Astrocyte of the cerebellum (primary cell): ENCODE results near the gene CAAP1.

Experiments used
- DNase-seq: peaks from one replicate; pipeline ENCODE4 v3.0.0-alpha.2; 2011; ENCODE audit warnings: low read depth
- H3K4me3 ChIP-seq: 2 replicates; pipeline ENCODE4 v1.5.1; 2011; ENCODE audit warnings: mild to moderate bottlenecking, low read depth, low read length, moderate library complexity
- CTCF ChIP-seq: IDR thresholded peaks from 2 replicates; pipeline ENCODE4 v1.5.1; 2012; ENCODE audit warnings: low read length, low read depth, moderate library complexity, mild to moderate bottlenecking; ENCODE audit errors: missing control alignments
- in situ Hi-C: cut with HindIII; loops from 2 replicates; pipeline ENCODE4 v1.10.0; 2017; ENCODE audit warnings: low sequenced_read_pairs

Gene CAAP1

GRCh38 chr9:26928902-26929495 lies 36.4 kb upstream of the CAAP1 start:
- H3K4me3 ChIP-seq = no peak overlapping the region
- in situ Hi-C loops = no loop called here
- DNase-seq = no peak
- TF ChIP-seq CTCF = no peak

- in situ Hi-C loops = no loop called here
- no peak for TF ChIP-seq CTCF
- H3K4me3 ChIP-seq = no peak overlapping the region
- DNase-seq = no peak
Measured at GRCh38 chr9:26925609-26926008, 33.0 kb upstream of the CAAP1 start.

- in situ Hi-C loops = no loop called here
- TF ChIP-seq CTCF = no peak
- H3K4me3 ChIP-seq = no peak overlapping the region
- DNase-seq = no peak
Measured at GRCh38 chr9:26919698-26920097, 27.1 kb upstream of the CAAP1 start.

- no peak for TF ChIP-seq CTCF
- no peak overlapping the region for H3K4me3 ChIP-seq
- DNase-seq = no peak
- in situ Hi-C loops = no loop called here
Measured at GRCh38 chr9:26913138-26913668, 20.6 kb upstream of the CAAP1 start.

GRCh38 chr9:26904671-26905070 lies 12.1 kb upstream of the CAAP1 start:
- DNase-seq = no peak
- in situ Hi-C loops = no loop called here
- no peak overlapping the region for H3K4me3 ChIP-seq
- no peak for TF ChIP-seq CTCF

- TF ChIP-seq CTCF = no peak
- DNase-seq = no peak
- H3K4me3 ChIP-seq = no peak overlapping the region
- in situ Hi-C loops = no loop called here
Measured at GRCh38 chr9:26904070-26904469, 11.5 kb upstream of the CAAP1 start.
